Liver (tissue), 3 donors: ENCODE data around the gene LCP1.

Experiments
- CTCF ChIP-seq: fragments of 150-350 bp; IDR thresholded peaks from 2 replicates; pipeline ENCODE4 v1.5.1; 2017; ENCODE audit warnings: improper control_type of control experiment, low read depth, low read length; ENCODE audit not compliant: missing input control
- EGR1 ChIP-seq, 2 donors: IDR thresholded peaks; 2 replicates each; pipeline ENCODE4 v1.6.1; 2016 to 2018; ENCODE audit warnings: antibody characterized with exemption in 2 of 2, low read depth in 2 of 2
- GABPA ChIP-seq, 2 donors: IDR thresholded peaks in 1 of 2; conservative IDR thresholded peaks in 1 of 2; 2 replicates each; pipeline ENCODE4 v1.6.1; 2016; ENCODE audit warnings: antibody characterized with exemption in 2 of 2, mild to moderate bottlenecking in 1 of 2, moderate library complexity in 1 of 2
- JUND ChIP-seq, 2 donors: IDR thresholded peaks; 2 replicates each; pipeline ENCODE4 v1.6.1; 2016; ENCODE audit warnings: antibody characterized with exemption in 2 of 2
- MAX ChIP-seq: IDR thresholded peaks from 2 replicates; pipeline ENCODE4 v1.6.1; 2016; ENCODE audit warnings: antibody characterized with exemption
- RAD21 ChIP-seq, 2 donors: IDR thresholded peaks; 2 replicates each; pipeline ENCODE4 v1.6.1; 2016; ENCODE audit warnings: antibody characterized with exemption in 2 of 2, mild to moderate bottlenecking in 2 of 2
- SP1 ChIP-seq: IDR thresholded peaks from 2 replicates; pipeline ENCODE4 v1.6.1; 2018; ENCODE audit warnings: antibody characterized with exemption, mild to moderate bottlenecking
- YY1 ChIP-seq: IDR thresholded peaks from 2 replicates; pipeline ENCODE4 v1.6.1; 2016; ENCODE audit warnings: antibody characterized with exemption, mild to moderate bottlenecking
- TF ChIP-seq, protein P1 (sequence below): IDR thresholded peaks from 2 replicates; pipeline ENCODE4 v1.6.1; 2016; ENCODE audit warnings: antibody characterized with exemption, mild to moderate bottlenecking
- donor health status: healthy.
- donor health status: healthy.

GRCh38 chr13:46145950-46146349, 36.0 kb downstream of the LCP1 start:
- no peak for TF ChIP-seq RAD21 (IDR thresholded peaks at IDR 0.05)
- TF ChIP-seq YY1 = no peak
- no peak for TF ChIP-seq CTCF
- no peak for TF ChIP-seq SP1
- TF ChIP-seq MAX = no peak
- no peak for TF ChIP-seq JUND (IDR thresholded peaks at IDR 0.05)
- no peak for TF ChIP-seq EGR1 (IDR thresholded peaks at IDR 0.05; ENCODE audit: low read depth in 2 of 2)
- no peak for TF ChIP-seq GABPA (IDR thresholded peaks at IDR 0.05 in 1 of 2, conservative IDR thresholded peaks at IDR 0.05 in 1 of 2)
- TF ChIP-seq, protein P1, sequence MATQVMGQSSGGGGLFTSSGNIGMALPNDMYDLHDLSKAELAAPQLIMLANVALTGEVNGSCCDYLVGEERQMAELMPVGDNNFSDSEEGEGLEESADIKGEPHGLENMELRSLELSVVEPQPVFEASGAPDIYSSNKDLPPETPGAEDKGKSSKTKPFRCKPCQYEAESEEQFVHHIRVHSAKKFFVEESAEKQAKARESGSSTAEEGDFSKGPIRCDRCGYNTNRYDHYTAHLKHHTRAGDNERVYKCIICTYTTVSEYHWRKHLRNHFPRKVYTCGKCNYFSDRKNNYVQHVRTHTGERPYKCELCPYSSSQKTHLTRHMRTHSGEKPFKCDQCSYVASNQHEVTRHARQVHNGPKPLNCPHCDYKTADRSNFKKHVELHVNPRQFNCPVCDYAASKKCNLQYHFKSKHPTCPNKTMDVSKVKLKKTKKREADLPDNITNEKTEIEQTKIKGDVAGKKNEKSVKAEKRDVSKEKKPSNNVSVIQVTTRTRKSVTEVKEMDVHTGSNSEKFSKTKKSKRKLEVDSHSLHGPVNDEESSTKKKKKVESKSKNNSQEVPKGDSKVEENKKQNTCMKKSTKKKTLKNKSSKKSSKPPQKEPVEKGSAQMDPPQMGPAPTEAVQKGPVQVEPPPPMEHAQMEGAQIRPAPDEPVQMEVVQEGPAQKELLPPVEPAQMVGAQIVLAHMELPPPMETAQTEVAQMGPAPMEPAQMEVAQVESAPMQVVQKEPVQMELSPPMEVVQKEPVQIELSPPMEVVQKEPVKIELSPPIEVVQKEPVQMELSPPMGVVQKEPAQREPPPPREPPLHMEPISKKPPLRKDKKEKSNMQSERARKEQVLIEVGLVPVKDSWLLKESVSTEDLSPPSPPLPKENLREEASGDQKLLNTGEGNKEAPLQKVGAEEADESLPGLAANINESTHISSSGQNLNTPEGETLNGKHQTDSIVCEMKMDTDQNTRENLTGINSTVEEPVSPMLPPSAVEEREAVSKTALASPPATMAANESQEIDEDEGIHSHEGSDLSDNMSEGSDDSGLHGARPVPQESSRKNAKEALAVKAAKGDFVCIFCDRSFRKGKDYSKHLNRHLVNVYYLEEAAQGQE = no peak
